ENCODE results near the gene KCNT1.

The KCNT1 gene

DNA sequence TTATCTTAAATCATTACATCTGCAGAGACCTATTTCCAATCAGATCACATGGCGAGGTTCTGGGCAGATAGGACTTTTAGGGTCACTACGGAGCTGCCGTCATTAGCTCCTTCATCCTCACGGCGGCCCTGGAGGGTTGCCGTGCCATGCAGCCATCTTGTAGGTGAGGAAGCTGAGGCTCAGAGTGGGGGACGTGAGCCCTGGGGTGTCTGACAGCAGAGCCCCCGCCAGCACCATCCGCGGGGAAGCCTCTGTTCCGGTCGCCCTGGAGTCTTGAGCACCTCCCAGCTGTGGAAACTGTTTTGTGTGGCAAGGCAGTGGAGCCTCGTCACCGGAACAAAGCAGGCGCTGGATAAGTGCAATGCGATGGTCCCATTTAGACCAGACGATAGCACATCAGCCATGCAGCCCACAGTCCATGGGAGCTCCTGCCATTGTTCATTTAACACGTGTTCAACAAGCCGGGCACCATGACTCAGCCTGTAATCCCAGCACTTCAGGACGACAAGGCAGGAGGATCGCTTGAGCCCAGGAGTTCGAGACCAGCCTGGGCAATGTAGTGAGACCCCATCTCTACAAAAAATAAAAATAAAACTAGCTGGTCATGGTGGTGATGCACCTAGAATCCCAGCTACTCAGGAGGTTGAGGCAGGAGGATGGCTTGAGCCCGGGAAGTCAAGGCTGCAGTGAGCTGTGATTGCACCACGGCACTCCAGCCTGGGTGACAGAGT lies 61.9 kb downstream of the KCNT1 start:
- Histone ChIP-seq H3K4me1 (ENCODE audit: control insufficient read depth in 1 of 2, insufficient read depth in 2 of 2, low read length in 2 of 2) (no peaks in the 10 kb centered on the region), H3K36me3 (ENCODE audit: control insufficient read depth in 1 of 2, insufficient read depth in 2 of 2, low read length in 2 of 2) (no peaks in the 10 kb centered on the region), H3K9ac (ENCODE audit: low read depth in 1 of 2, low read length in 2 of 2) (no peak overlapping the region), H3K4me3 (ENCODE audit: low read depth in 1 of 2, low read length in 2 of 2) (no peak overlapping the region), H3K9me3 (ENCODE audit: control insufficient read depth in 1 of 2, low read length in 2 of 2) (peaks cover 4 to 5% of the 10 kb centered on the region in 2 donors), H3K27ac (ENCODE audit: low read depth, low read length) (no peak overlapping the region), H3K27me3 (ENCODE audit: control insufficient read depth in 1 of 2, insufficient read depth in 2 of 2, low read length in 2 of 2) (no peaks in the 10 kb centered on the region)

DNA sequence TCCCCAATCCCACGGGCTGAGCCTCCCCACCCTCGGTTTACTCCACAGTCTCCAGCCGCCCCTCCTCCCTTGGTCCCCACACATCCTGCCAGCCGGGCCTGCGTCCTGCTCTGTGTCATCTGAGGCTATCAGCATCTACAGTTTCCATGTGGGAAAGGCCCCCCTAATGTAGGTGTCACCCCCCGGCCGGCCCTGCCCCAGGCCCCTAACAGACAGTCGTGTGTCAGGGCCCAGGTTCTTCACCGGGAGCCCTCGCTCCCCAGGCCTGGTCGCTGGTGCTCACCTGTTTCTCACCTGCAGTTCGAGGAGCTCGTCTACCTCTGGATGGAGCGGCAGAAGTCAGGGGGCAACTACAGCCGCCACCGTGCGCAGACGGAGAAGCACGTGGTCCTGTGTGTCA lies 62.7 kb downstream of the KCNT1 start:
- peaks cover 4 to 5% of the 10 kb centered on the region in 2 donors for H3K9me3 ChIP-seq (ENCODE audit: control insufficient read depth in 1 of 2, low read length in 2 of 2)
- H3K4me3 ChIP-seq (ENCODE audit: low read depth in 1 of 2, low read length in 2 of 2) = no peak overlapping the region
- H3K9ac ChIP-seq (ENCODE audit: low read depth in 1 of 2, low read length in 2 of 2) = no peak overlapping the region
- H3K27ac ChIP-seq (ENCODE audit: low read depth, low read length) = no peak overlapping the region
- no peaks in the 10 kb centered on the region for H3K4me1 ChIP-seq (ENCODE audit: control insufficient read depth in 1 of 2, insufficient read depth in 2 of 2, low read length in 2 of 2)
- H3K36me3 ChIP-seq (ENCODE audit: control insufficient read depth in 1 of 2, insufficient read depth in 2 of 2, low read length in 2 of 2) = no peaks in the 10 kb centered on the region
- no peaks in the 10 kb centered on the region for H3K27me3 ChIP-seq (ENCODE audit: control insufficient read depth in 1 of 2, insufficient read depth in 2 of 2, low read length in 2 of 2)

DNA sequence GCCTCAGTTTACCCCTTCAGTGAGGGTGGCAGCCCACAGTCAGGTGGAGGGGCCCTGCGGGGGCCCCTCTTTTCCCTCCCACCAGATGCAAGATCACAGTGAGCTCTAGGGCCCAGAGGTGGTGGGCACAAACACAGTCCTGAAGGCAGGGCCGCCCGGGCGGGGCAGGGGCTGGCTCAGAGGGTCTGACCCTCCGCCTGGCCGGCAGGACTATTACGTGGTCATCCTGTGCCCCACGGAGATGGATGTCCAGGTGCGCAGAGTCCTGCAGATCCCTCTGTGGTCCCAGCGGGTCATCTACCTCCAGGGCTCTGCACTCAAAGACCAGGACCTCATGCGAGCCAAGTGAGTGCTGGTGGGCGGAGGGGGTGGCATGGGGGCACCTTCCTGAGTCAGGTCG lies 63.4 kb downstream of the KCNT1 start:
- no peak overlapping the region for H3K27ac ChIP-seq (ENCODE audit: low read depth, low read length)
- no peaks in the 10 kb centered on the region for H3K4me1 ChIP-seq (ENCODE audit: control insufficient read depth in 1 of 2, insufficient read depth in 2 of 2, low read length in 2 of 2)
- peaks cover 4 to 5% of the 10 kb centered on the region in 2 donors for H3K9me3 ChIP-seq (ENCODE audit: control insufficient read depth in 1 of 2, low read length in 2 of 2)
- no peak overlapping the region for H3K4me3 ChIP-seq (ENCODE audit: low read depth in 1 of 2, low read length in 2 of 2)
- no peak overlapping the region for H3K9ac ChIP-seq (ENCODE audit: low read depth in 1 of 2, low read length in 2 of 2)
- no peaks in the 10 kb centered on the region for H3K36me3 ChIP-seq (ENCODE audit: control insufficient read depth in 1 of 2, insufficient read depth in 2 of 2, low read length in 2 of 2)
- H3K27me3 ChIP-seq (ENCODE audit: control insufficient read depth in 1 of 2, insufficient read depth in 2 of 2, low read length in 2 of 2) = no peaks in the 10 kb centered on the region

GRCh38 chr9:135766251-135766650 lies 64.3 kb downstream of the KCNT1 start:
- Histone ChIP-seq H3K27me3 (ENCODE audit: control insufficient read depth in 1 of 2, insufficient read depth in 2 of 2, low read length in 2 of 2) (no peaks in the 10 kb centered on the region), H3K4me1 (ENCODE audit: control insufficient read depth in 1 of 2, insufficient read depth in 2 of 2, low read length in 2 of 2) (no peaks in the 10 kb centered on the region), H3K9me3 (ENCODE audit: control insufficient read depth in 1 of 2, low read length in 2 of 2) (peaks cover 4 to 5% of the 10 kb centered on the region in 2 donors), H3K27ac (ENCODE audit: low read depth, low read length) (no peak overlapping the region), H3K36me3 (ENCODE audit: control insufficient read depth in 1 of 2, insufficient read depth in 2 of 2, low read length in 2 of 2) (no peaks in the 10 kb centered on the region), H3K9ac (ENCODE audit: low read depth in 1 of 2, low read length in 2 of 2) (no peak overlapping the region), H3K4me3 (ENCODE audit: low read depth in 1 of 2, low read length in 2 of 2) (no peak overlapping the region)

DNA sequence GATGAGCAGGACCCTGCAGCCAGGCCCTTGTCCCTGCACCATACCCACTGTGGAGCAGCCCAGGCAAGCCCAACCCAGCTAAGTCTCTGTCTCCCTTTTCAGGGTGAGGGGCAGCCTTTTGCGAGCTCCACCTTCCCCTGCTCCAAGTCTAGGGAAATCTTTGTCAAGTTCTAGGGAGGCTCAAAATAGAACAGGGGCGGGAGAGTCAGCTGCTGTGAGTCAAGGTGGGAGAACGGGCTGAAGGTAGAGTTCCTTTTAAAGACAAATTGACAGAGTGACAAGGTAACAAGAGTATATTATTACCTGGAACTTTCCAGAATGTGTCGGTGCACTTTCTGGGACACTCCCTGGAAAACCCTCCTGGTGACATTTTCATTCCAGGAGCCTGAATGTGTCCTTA lies 64.7 kb downstream of the KCNT1 start:
- no peak overlapping the region for H3K4me3 ChIP-seq (ENCODE audit: low read depth in 1 of 2, low read length in 2 of 2)
- no peaks in the 10 kb centered on the region for H3K27me3 ChIP-seq (ENCODE audit: control insufficient read depth in 1 of 2, insufficient read depth in 2 of 2, low read length in 2 of 2)
- H3K27ac ChIP-seq (ENCODE audit: low read depth, low read length) = no peak overlapping the region
- no peaks in the 10 kb centered on the region for H3K36me3 ChIP-seq (ENCODE audit: control insufficient read depth in 1 of 2, insufficient read depth in 2 of 2, low read length in 2 of 2)
- H3K9me3 ChIP-seq (ENCODE audit: control insufficient read depth in 1 of 2, low read length in 2 of 2) = peaks cover 4 to 5% of the 10 kb centered on the region in 2 donors
- H3K4me1 ChIP-seq (ENCODE audit: control insufficient read depth in 1 of 2, insufficient read depth in 2 of 2, low read length in 2 of 2) = no peaks in the 10 kb centered on the region
- H3K9ac ChIP-seq (ENCODE audit: low read depth in 1 of 2, low read length in 2 of 2) = no peak overlapping the region

DNA sequence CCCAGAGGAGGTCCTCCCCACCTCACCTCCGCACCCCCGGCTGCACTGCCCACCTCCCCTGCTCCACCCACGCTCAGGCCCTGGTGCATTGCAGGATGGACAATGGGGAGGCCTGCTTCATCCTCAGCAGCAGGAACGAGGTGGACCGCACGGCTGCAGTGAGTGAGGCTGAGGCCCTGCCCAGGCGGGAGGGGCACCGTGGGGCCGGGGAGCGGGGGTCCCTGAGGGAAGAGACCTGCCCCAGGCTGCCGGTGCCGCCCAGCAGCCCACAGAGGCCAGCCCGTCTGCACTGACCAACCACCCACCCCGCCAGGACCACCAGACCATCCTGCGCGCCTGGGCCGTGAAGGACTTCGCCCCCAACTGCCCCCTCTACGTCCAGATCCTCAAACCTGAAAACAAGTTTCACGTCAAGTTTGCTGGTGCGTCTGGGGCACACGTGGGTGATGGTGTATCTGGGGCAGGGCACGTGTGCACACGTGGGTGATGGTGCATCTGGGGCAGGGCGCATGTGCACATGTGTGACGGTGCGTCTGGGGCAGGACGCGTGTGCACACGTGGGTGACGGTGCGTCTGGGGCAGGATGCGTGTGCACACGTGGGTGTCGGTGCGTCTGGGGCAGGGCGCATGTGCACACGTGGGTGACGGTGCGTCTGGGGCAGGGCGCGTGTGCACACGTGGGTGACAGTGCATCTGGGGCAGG lies 66.7 kb downstream of the KCNT1 start:
- no peak overlapping the region for H3K9ac ChIP-seq (ENCODE audit: low read depth in 1 of 2, low read length in 2 of 2)
- H3K9me3 ChIP-seq (ENCODE audit: control insufficient read depth in 1 of 2, low read length in 2 of 2) = peaks cover 4 to 5% of the 10 kb centered on the region in 2 donors
- no peak overlapping the region for H3K4me3 ChIP-seq (ENCODE audit: low read depth in 1 of 2, low read length in 2 of 2)
- no peaks in the 10 kb centered on the region for H3K36me3 ChIP-seq (ENCODE audit: control insufficient read depth in 1 of 2, insufficient read depth in 2 of 2, low read length in 2 of 2)
- H3K4me1 ChIP-seq (ENCODE audit: control insufficient read depth in 1 of 2, insufficient read depth in 2 of 2, low read length in 2 of 2) = no peaks in the 10 kb centered on the region
- no peak overlapping the region for H3K27ac ChIP-seq (ENCODE audit: low read depth, low read length)
- H3K27me3 ChIP-seq (ENCODE audit: control insufficient read depth in 1 of 2, insufficient read depth in 2 of 2, low read length in 2 of 2) = no peaks in the 10 kb centered on the region

DNA sequence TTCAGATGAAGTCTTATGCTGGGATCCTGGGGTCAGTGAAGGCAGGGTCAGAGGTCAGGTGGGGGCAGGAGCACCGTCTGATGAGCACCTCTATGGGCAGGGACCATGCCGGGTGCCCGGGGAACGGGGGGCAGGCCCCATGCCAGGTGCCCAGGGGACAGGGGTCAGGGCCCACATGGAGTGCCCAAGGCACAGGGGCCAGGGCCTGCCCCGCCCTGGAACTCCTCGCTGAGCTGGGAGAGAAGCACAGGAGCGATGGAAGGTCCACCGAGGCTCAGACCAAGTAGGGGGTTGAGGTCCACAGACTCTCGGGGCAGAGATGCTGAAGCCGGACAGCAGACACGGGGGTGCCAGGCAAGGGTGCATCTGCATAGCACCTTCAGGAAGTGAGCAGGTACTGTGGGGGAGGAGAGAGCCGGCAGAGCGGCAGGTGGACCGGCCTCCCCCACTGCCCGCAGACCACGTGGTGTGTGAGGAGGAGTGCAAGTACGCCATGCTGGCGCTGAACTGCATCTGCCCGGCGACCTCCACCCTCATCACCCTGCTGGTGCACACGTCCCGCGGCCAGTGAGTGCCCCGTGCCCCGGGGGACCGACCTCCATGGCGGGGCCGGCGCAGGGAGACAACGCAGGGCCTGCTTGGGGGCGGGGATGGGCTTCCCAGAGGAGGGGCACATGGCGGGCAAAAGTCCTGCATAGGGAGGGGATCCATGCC lies 67.7 kb downstream of the KCNT1 start:
- Histone ChIP-seq H3K27me3 (ENCODE audit: control insufficient read depth in 1 of 2, insufficient read depth in 2 of 2, low read length in 2 of 2) (peaks cover 0 to 4% of the 10 kb centered on the region in 2 donors), H3K4me1 (ENCODE audit: control insufficient read depth in 1 of 2, insufficient read depth in 2 of 2, low read length in 2 of 2) (no peaks in the 10 kb centered on the region), H3K27ac (ENCODE audit: low read depth, low read length) (no peak overlapping the region)

GRCh38 chr9:135770203-135770535 lies 68.2 kb downstream of the KCNT1 start:
- Histone ChIP-seq H3K9ac (ENCODE audit: low read depth in 1 of 2, low read length in 2 of 2) (no peak overlapping the region), H3K36me3 (ENCODE audit: control insufficient read depth in 1 of 2, insufficient read depth in 2 of 2, low read length in 2 of 2) (no peaks in the 10 kb centered on the region), H3K4me1 (ENCODE audit: control insufficient read depth in 1 of 2, insufficient read depth in 2 of 2, low read length in 2 of 2) (no peaks in the 10 kb centered on the region), H3K27ac (ENCODE audit: low read depth, low read length) (no peak overlapping the region), H3K4me3 (ENCODE audit: low read depth in 1 of 2, low read length in 2 of 2) (no peak overlapping the region), H3K27me3 (ENCODE audit: control insufficient read depth in 1 of 2, insufficient read depth in 2 of 2, low read length in 2 of 2) (peaks cover 0 to 4% of the 10 kb centered on the region in 2 donors), H3K9me3 (ENCODE audit: control insufficient read depth in 1 of 2, low read length in 2 of 2) (peaks cover 4 to 5% of the 10 kb centered on the region in 2 donors)

More for the DNA sequence above, 67.7 kb downstream of the KCNT1 start:
- Histone ChIP-seq H3K9ac (ENCODE audit: low read depth in 1 of 2, low read length in 2 of 2) (no peak overlapping the region), H3K36me3 (ENCODE audit: control insufficient read depth in 1 of 2, insufficient read depth in 2 of 2, low read length in 2 of 2) (no peaks in the 10 kb centered on the region), H3K9me3 (ENCODE audit: control insufficient read depth in 1 of 2, low read length in 2 of 2) (peaks cover 4 to 5% of the 10 kb centered on the region in 2 donors), H3K4me3 (ENCODE audit: low read depth in 1 of 2, low read length in 2 of 2) (no peak overlapping the region)

DNA sequence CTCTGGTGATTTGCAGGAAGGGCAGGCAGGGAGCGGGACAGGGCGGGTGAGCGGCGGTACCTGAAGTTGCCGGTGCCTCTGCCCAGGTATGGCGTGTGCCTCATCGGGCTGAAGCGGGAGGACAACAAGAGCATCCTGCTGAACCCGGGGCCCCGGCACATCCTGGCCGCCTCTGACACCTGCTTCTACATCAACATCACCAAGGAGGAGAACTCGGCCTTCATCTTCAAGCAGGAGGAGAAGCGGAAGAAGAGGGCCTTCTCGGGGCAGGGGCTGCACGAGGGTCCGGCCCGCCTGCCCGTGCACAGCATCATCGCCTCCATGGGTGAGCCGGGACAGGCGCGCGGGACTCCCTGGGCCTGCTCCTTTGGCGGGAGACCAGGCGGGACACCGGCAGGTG lies 68.8 kb downstream of the KCNT1 start:
- Histone ChIP-seq H3K27me3 (ENCODE audit: control insufficient read depth in 1 of 2, insufficient read depth in 2 of 2, low read length in 2 of 2) (peaks cover 0 to 4% of the 10 kb centered on the region in 2 donors), H3K36me3 (ENCODE audit: control insufficient read depth in 1 of 2, insufficient read depth in 2 of 2, low read length in 2 of 2) (no peaks in the 10 kb centered on the region), H3K4me3 (ENCODE audit: low read depth in 1 of 2, low read length in 2 of 2) (no peak overlapping the region), H3K4me1 (ENCODE audit: control insufficient read depth in 1 of 2, insufficient read depth in 2 of 2, low read length in 2 of 2) (no peaks in the 10 kb centered on the region), H3K9me3 (ENCODE audit: control insufficient read depth in 1 of 2, low read length in 2 of 2) (peaks cover 2 to 3% of the 10 kb centered on the region in 2 donors), H3K9ac (ENCODE audit: low read depth in 1 of 2, low read length in 2 of 2) (no peak overlapping the region), H3K27ac (ENCODE audit: low read depth, low read length) (no peak overlapping the region)

DNA sequence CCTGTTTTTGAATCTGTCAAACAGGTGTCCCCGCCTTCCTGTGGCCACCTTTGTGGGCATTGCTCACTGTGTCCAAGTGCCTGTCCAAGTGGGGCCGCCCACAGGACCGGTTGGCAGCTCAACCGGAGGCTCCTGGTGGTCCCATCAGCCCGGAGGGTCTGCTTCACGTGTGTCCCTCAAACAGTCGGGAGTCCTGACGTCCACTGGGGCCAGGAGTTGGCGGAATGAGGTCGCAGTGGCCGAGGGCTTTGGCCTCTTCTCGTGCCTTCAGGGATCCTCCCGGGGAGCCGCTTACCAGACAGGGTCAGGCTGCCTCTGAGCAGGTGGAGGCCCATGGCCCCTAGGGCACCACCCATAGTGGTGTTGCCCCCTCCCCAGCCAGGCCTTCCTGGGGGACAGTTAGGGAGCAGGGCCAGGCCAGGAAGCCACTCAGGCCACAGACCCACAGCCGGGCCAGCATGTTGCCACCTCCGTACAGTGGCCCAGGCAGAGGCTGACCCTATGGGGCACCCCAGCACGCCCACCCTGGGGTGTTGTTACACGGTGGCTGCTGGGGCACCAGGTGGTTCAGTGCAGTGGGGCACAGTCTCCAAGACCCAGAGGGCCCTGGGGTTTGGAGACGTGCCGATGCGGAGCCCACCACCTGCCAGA lies 69.5 kb downstream of the KCNT1 start:
- no peaks in the 10 kb centered on the region for H3K9me3 ChIP-seq (ENCODE audit: control insufficient read depth in 1 of 2, low read length in 2 of 2)
- no peak overlapping the region for H3K4me3 ChIP-seq (ENCODE audit: low read depth in 1 of 2, low read length in 2 of 2)
- no peak overlapping the region for H3K9ac ChIP-seq (ENCODE audit: low read depth in 1 of 2, low read length in 2 of 2)
- no peaks in the 10 kb centered on the region for H3K36me3 ChIP-seq (ENCODE audit: control insufficient read depth in 1 of 2, insufficient read depth in 2 of 2, low read length in 2 of 2)
- no peak overlapping the region for H3K27ac ChIP-seq (ENCODE audit: low read depth, low read length)
- H3K4me1 ChIP-seq (ENCODE audit: control insufficient read depth in 1 of 2, insufficient read depth in 2 of 2, low read length in 2 of 2) = no peaks in the 10 kb centered on the region
- peaks cover 0 to 4% of the 10 kb centered on the region in 2 donors for H3K27me3 ChIP-seq (ENCODE audit: control insufficient read depth in 1 of 2, insufficient read depth in 2 of 2, low read length in 2 of 2)

All from duodenal mucosa (tissue), 2 donors.